ENCODE results near the gene RCOR3. TPM values are rescaled to one million over a fixed set of nuclear protein-coding genes. Genes with fewer than 3 reads are reported as not detected.

Gene RCOR3
- total RNA-seq, 4 donors from 2014 or later, result 20.5 to 45.6 (median 31.0) TPM

- DNase-seq (ENCODE audit: low spot score) (no peak), ATAC-seq (ENCODE audit: low FRiP score) (no peak)
Observed at GRCh38 chr1:211355873-211356272, 96.7 kb downstream of the RCOR3 start.

GRCh38 chr1:211356723-211357407 lies 97.7 kb downstream of the RCOR3 start:
- TF ChIP-seq CTCF (IDR thresholded peaks at IDR 0.05), result no peak
- DNase-seq (ENCODE audit: low spot score) (no peak), ATAC-seq (ENCODE audit: low FRiP score) (peak; percentile 90)

More at GRCh38 chr1:211355873-211356272, 96.7 kb downstream of the RCOR3 start:
- TF ChIP-seq CTCF (IDR thresholded peaks at IDR 0.05), result no peak

- DNase-seq (ENCODE audit: low spot score) (no peak), ATAC-seq (ENCODE audit: low FRiP score) (no peak)
- no peak for TF ChIP-seq CTCF (IDR thresholded peaks at IDR 0.05)
Observed at GRCh38 chr1:211358685-211359084, 99.5 kb downstream of the RCOR3 start.

GRCh38 chr1:211359876-211360275 lies 100.7 kb downstream of the RCOR3 start:
- no peak for TF ChIP-seq CTCF (IDR thresholded peaks at IDR 0.05)
- no peak for ATAC-seq (ENCODE audit: low FRiP score)
- no peak for DNase-seq (ENCODE audit: low spot score)

- ATAC-seq (ENCODE audit: low FRiP score) (no peak), DNase-seq (ENCODE audit: low spot score) (no peak)
- no peak for TF ChIP-seq CTCF (IDR thresholded peaks at IDR 0.05)
Observed at GRCh38 chr1:211361202-211361601, 102.0 kb downstream of the RCOR3 start.

Other genes starting within 250 kb of the RCOR3 start
- 1 to 10 TPM in 1 of 4 donors, under 1 TPM in 1, not detected in 2; 0.24 to 1.6 TPM for gene KCNH1, start 125.2 kb upstream of the RCOR3 start, total RNA-seq
- 10 to 100 TPM; 14.8 to 24.5 (median 18.7) TPM for gene TRAF5, start 67.5 kb downstream of the RCOR3 start, total RNA-seq
- under 1 TPM in 2 of 4 donors, not detected in 2; 0.28 to 0.79 TPM for gene RD3, start 232.8 kb downstream of the RCOR3 start, total RNA-seq

Measured in omental fat pad (tissue), 4 donors.